ENCODE measurements around the gene PRPF40B.
"Not testable (repeated sequence)": the region's sequence is repeated elsewhere in the genome, so short reads cannot be mapped to it uniquely, and the experiment has no call there.

PRPF40B gene

DNA sequence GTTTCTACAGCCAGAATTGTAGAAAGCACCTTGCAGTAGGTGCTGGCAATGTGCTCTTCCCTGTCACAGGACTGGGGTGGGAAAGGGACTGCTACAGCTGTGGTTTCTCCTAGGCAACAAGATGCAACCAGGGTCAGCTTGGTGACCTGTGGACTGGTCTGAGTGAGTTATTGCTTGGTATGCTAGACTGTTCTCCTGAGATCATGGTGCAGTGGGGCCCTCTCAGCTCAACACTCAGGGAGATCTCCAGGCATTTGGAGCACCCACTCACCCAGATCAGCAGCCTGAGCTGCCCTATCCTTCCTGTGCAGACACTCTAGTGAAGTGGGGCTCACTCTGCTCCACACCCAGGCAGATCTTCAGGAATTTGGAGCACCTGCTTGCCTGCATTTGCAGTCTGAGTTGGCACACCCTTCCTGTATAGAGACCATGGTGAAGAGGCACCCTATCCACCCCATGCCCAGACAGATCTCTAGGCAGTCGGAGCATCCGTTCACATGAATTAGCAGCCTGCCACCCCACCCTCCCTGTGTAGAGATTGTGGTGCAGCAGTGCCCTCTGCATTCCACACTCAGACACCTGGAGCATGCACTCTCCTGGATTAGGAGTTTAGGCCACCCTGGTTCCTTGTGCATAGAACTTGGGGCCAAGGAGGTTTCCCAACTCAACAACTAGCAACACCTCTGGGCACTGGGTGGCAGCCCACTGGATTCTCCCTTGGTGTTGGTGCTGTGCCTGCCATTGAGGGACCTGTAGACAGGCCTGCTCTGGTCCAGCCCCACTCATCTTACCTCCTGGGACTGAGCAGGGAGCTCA is 14.1 kb upstream of the PRPF40B start:
- DNase-seq (ENCODE audit: low spot score) = no peak

- DNase-seq (ENCODE audit: low spot score) = no peak
Observed at GRCh38 chr12:49609875-49610154, 13.5 kb upstream of the PRPF40B start.

DNA sequence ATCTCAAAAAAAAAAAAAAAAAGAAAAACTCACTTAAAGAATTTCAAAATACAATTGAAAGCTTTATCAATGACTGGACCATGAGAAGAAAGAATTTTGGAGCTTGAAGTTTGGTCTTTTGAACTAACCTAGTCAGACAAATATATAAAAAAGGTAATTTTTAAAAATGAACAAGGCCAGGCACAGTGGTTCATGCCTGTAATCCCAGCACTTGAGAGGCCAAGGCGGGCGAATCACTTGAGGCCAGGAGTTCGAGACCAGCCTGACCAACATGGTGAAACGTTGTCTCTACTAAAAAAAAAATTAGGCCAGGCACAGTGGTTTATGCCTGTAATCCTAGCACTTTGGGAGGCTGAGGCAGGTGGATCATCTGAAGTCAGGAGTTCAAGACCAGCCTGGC is 12.6 kb upstream of the PRPF40B start:
- not testable (repeated sequence) for DNase-seq (ENCODE audit: low spot score)

DNA sequence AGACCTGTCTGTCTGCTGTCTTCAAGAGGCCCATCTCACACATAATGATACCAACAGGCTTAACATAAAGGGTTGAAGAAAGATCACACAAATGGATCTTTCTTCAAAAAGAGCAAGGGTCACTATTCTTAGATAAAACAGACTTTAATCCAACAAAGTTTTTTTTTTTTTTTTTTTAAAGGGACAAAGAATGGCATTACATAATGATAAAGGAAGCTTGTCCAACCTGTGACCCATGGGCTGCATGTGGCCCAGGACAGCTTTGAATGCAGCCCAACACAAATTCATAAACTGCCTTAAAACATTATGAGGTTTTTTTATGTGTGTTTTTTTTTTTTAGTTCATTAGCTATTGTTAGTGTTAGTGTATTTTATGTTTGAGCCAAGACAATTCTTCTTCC is 11.2 kb upstream of the PRPF40B start:
- DNase-seq (ENCODE audit: low spot score) = no peak

DNA sequence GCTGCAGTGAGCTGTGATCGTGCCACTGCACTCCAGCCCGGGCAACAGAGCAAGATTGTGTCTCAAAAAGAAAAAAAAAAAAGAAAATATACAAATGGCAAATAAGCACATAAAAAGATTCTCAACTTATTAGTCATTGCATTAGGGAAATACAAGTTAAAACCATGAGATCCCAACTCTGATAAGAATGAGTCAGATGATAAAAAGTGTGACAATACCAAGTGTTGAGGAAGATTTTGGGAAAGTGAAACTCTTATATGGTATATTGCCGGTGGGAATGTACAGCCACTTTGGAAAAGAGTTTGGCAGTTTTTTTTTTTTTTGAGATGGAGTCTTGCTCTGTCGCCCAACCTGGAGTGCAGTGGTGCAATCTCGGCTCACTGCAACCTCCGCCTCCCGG is 7.6 kb upstream of the PRPF40B start:
- DNase-seq (ENCODE audit: low spot score) = no peak

DNA sequence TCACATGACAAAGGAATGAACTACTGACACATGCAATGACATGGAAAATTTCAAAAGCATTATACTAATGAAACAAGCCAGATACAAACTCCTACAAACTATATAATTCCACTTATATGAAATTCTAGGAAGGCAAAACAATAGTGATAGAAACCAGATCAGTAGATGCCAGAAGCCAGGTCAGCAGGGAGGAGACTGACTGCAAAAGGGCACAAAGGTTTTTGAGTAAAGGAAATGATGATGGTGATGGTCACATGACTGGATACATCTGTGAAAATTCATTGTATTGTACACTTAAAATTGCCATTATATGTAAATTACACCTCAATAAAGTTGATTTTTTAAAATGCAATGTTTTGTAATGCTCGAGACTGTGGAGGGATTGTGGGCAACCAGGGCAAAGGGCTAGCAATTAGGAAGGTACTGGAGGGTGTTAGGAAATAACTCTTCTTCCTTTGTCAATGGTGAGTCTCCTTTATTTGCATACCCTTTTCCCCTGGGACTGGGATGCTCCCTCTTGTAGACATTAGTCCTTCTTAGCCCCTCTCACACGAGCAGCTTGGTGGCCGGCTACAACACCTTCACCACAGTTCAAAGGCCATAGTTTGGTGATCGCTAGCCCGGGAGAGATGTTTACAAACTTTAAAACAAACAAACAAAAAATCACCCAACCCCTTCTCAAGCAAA is 6.7 kb upstream of the PRPF40B start:
- DNase-seq (ENCODE audit: low spot score) = no peak

GRCh38 chr12:49618576-49618975 is 4.8 kb upstream of the PRPF40B start:
- DNase-seq (ENCODE audit: low spot score) = no peak

GRCh38 chr12:49619286-49619685 is 4.1 kb upstream of the PRPF40B start:
- peak; percentile 28 for DNase-seq (ENCODE audit: low spot score)

DNA sequence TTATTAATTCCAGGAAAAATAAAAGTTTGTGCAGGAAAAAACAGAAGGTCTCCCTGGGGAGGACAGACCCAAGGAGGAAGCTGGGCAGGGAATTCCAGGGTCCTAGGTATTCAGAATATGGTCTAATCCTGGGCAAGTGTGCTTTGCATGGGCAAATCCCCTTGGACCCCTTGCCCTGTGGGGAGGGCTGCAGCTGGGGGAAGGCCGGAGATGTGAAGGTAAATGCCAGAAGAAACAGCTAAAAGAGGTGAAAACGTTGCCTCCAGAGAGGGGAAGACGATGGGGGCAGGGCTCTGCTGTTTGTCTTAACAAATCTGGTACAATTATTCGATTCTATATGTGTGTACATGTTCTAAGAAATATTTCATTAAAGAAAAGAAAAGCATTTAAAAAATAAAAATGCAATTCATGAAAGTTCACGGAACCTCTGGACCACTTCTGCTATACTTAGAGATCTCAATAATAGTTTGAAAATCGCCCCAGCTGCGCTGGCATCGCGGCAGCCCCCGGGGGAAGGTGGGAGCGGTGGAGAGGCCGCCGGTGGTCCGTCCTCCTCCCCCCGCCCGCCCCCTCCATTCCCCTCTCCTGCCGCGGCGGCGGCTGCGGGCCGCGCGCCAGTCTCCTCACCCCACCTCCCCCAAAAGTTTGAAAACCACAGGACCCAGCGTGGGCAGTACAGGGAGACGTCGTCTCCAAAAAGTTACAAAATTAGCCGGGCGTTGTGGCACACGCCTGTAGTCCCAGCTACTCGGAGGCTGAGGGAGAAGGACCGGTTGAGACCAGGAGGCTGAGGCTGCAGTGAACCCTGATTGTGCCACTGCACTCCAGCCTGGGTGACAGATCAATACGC is 1.5 kb upstream of the PRPF40B start:
- DNase-seq (ENCODE audit: low spot score) = peak; percentile 40

DNA sequence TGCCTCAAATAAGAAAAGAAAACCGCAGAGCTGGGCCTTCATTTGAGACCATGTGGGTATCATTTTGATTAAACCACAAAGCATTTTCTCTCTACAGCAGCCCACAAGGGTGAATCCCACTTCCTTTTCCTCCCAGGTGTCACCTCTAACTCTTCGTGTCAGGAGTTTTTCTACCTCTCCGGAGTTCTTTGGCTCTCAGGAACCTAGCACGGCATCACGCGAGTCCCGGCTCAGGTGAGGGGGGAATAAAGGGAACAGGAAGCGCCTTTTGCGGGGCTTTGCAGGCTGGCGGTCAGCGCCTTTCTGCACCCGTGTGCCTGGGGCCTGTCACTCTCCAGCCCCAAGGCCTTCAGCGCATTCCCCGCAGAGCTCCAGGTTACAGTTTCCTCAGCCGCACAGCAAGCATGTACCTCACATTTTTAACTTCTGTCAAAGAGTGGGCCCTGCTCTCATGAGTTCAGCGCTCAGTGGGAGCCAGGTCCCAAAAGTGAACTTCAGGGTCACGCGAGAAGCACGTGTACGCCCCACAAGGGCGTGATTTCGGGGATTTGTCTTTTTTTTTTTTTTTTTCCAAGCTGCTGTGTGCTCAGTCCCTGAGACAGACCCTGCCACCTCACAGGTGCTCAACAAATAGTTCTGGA is 740 bp upstream of the PRPF40B start:
- peak; percentile 61 for DNase-seq (ENCODE audit: low spot score)

DNA sequence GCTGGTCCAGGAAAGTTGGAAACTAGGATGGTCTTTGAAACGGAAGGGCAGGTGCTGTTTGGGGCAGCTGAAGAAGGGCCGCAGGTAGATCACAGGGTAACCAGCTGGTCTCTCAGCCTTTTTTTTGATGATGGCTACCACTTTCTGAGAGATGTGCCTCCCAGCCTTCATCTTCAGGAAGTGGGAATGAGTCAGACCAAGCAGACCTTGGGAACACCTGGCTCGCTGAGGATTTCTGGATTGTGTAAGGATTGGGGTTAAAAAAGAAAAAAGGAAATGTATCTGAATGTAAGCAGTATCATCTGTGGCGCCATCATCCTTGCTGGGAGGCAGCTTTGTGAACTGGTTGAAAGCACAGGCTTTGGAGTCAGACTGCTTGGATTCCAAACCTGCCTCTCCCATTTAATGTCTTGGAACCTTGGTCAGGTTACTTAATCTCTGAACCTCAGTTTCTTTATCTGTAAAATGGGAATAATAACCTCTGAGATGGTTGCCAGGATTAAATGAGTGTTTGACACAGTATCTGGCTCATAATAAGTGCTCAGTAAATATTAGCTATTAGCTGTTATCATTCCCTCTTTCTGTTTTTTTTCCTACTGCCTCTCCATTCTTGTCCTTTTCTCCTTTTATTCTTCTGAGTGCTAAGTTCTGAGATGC is 1.7 kb downstream of the PRPF40B start:
- DNase-seq (ENCODE audit: low spot score) = no peak

DNA sequence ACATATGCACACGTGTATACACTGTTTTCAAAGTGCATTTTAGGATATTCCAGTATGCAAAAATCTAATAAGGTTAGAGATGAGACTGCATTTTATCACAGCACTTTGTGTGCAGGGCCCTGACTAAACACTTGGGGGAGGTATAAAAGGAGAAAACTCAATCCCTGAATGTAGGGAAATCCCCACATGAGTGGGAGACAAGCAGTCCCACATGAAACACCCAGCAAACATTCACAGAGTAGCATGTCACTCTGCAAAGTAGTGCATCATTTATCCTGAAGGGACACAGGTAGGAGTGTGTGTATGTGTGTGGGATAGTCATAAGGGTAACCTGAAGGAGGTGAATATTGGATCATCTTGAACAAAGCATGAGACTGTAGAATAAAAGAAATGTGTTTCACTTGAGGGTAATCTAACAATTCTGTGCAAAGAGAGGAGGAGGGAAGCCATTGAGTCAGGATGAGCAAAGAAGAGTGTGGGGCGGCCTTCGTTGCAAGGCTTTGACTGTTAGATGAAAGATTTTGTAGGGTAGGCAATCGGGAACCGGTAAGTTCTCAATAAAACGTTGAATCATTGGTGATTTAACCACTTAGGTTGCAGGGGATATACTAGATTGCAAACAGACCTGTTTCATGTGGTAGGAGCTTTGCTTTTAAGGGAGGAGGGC is 2.9 kb downstream of the PRPF40B start:
- DNase-seq (ENCODE audit: low spot score) = no peak

GRCh38 chr12:49626836-49627235 is 3.5 kb downstream of the PRPF40B start:
- no peak for DNase-seq (ENCODE audit: low spot score)

DNA sequence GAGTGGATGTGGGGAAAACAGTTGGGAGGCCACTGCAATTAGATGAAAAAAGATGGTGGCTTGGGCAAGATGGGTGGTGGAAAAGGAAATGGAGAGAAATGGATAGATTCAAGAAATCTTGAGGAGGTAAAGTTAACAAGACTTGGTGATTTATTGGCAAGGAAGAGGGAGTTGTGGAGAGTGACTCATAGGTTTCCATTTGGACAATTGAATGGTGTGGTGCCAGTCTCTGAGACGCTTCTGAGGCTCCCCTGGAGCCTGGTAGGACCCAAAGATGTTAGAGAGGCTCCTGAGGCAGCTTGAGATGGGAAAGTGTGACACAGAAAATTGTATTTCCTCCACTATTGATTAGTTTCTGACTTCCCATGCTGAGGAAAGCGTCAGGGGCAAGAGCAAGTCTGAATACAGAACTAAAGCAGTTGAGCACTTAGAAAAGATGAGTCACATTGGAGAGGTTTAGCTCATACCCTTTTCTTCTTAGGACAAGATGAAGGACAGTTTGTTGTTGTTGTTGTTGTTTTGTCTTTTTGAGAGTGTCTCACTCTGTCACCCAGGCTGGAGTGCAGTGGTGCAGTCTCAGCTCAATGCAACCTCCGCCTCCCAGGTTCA is 4.5 kb downstream of the PRPF40B start:
- peak; percentile 51 for DNase-seq (ENCODE audit: low spot score)

- DNase-seq (ENCODE audit: low spot score) = no peak
Observed at GRCh38 chr12:49631336-49631907, 8.1 kb downstream of the PRPF40B start.

- DNase-seq (ENCODE audit: low spot score) = no peak
Observed at GRCh38 chr12:49632401-49632800, 9.0 kb downstream of the PRPF40B start.

- DNase-seq (ENCODE audit: low spot score) = no peak
Observed at GRCh38 chr12:49632986-49633702, 9.8 kb downstream of the PRPF40B start.

DNA sequence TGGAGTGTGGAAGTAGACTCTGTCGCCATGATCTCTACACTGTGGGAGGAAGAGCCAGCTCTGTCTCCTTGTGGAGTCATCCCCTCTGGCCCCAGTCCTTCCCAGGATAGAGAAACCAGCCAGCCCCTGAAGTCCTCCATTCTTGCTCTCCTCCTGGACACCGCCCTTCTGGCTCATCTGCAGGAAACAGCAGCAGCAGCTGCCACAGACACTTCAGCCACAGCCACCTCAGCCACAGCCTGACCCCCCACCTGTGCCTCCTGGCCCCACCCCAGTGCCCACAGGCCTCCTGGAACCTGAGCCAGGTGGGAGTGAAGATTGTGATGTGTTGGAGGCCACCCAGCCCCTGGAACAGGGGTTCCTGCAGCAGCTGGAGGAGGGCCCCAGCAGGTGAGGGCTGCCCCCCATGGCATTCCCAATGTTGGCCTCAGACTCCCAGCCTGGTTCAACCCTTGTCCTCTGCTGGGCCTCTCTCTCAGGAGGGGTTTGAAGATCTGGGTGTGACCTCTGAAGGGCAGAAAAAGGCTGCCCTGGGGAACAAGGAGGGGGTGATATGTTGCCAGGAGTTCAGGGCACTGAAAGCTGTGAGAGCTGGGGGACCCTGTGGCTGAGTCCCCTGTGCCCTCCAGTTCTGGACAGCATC is 10.5 kb downstream of the PRPF40B start:
- no peak for DNase-seq (ENCODE audit: low spot score)

GRCh38 chr12:49635036-49635435 is 11.7 kb downstream of the PRPF40B start:
- no peak for DNase-seq (ENCODE audit: low spot score)
